Hematopoietic multipotent progenitor cell treated with erythropoietin and hydrocortisone succinate and interleukin-3 and kit ligand, for 6 days (in vitro differentiated cells): ENCODE results near the gene DDX56.

Experiments used
- DNase-seq: peaks from one replicate; pipeline ENCODE4 v3.0.0-alpha.2; 2015

DDX56 gene

DNA sequence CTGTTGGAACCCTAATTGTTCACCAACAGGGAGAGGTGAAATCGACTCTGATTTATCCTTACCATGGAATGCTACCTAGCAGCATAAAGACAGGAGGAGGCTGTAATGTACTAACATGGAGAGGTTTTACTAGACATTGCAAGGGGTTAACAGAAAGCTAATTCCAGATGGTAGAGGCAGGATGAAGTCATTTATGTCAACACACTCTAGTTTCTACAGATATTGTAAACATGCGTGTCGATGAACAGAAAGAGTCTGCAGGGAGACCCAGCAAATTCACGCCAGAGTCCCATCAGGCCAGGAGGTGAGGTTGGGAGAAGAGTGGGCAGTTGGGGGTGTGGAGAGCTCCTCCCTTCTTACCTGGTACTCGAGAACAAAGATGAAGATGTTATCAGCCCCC is 39.6 kb downstream of the DDX56 start:
- DNase-seq: no peak

DNA sequence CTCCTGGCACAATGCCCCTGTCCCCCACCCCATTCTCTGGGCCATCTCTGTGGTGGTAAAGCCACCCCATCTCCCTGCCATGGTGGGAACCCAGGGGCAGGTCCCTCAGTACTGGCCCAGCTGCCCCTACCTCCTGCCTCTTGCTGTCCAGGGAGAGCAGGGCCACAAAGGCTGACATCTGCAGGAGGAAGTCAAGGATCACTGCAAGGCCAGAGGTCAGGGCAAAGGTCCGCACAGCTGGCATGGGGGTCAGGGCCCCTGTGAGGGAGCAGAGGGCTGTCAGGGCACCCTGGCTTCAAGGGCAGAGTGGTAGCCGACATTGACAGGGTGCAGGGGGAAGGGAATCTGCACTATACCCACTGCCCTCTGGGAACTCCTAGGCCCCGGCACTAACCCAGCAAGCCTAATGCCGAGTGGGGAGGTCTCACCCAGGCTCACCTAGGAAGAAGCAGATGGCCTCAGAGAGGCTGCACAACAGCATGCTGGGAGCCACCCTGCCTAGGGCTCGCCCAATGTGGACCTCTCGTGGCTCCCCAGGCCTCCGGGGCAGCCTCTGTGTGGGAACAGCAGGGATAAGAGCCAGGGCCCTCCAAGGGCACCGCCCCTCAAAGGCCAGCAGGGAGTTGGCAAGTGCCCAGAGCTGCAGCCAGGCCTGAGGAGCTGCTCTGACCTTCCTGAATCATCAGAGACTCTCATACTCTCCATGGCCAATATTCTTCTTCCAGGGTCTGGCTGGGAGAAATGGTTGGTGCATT is 40.2 kb downstream of the DDX56 start:
- DNase-seq: no peak

DNA sequence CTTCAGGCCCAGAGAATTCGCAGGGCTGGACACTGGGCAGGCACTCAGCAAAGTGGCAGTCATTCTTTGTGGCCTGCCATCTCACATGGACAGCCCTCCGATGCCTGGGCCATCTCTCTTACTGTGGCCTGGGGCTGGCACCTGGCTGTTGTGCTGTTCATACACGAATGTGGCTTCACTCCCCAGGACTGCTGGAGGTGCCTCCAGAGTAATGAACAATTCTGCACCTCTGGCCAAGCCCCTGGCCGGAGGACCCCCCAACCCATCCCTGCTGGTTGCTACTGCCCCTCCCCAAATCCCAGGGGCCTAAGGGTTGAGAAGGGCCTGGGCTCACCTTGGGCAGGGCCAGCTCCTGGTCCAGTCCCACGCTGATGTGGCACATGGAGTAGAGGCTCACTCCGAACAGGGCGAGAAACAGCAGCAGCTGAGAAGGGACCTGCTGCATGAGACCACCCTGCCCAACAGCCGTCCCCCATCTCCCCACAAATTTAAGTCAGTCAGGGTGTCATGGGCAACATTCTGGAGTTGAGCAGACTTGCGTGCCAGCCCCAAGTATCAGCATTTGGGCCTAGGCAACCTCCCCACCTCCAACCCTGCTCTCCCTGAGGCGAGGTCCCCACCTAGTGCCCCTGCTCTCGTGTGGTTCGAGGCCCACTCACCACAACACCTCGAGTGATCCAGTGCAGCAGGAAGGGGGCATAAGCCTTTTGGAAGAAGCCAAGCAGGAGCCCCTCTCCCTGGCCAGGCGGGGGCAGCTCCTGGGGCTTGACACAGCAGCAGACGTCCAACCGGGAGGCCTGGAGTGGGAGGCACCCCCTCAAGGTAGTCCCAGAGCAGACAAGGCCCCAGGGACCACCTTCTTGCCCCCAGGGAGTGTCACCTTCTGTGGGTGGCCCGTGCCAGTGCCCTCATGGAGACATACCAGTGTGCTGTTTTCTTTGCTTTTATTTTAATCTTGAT is 42.0 kb downstream of the DDX56 start:
- DNase-seq: no peak

DNA sequence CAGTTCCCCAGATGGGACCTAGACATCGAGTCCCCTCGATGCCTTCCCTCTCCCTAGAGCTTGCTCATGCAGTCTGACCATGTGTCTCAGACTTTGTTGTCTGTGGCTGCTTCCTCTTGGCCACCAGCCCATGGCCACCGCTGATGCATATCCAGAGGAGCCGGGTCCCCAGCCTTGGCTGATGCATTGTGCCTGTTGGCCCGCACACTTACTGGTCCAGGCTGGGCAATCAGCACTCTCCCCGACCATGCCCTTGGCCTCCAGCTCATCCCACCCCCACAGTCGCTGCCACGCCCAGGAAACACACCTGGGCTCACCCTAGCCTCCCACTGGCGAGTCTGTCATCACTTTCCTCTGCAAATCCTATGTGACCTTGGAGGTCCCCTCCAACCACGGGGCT is 42.7 kb downstream of the DDX56 start:
- DNase-seq: no peak

DNA sequence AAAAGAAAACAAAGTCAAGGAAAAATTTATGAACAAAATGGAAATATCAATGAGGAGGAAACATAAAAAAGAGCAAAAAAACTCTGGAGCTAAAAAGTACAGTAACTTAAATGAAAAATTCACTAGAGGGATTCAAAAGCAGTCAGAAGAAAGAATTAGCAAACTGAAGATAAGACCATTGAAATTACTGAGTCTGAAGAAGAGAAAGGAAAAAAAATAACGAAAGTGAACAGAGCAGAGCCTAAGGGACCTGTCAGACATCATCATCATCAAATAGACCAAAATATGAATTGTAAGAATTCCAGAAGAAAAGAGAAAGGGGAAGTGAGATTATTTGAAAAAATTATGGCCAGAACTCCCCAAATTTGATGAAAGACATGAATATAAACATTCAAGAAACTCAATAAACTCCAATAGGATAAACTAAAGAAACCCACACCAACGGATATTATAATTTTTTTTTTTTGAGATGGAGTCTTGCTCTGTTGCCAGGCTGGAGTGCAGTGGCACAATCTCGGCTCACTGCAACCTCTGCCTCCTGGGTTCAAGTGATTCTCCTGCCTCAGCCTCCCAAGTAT is 48.8 kb downstream of the DDX56 start:
- DNase-seq: no peak

DNA sequence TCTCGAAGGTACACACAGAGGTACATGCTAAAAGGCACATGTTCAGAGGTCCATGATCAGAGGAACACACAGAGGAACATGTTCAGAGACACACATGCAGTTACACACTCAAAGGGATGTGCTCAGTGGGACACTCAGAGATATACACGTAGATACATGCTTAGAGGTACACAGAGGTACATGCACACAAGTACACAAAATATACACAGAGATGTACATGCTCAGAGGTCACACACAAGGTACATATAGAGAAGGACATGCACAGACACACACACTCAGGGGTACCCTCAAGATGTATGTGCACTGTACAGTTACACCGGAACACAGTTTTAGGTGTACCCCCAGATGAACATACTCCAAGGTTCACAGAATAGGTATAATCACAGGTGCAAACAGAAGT is 51.4 kb downstream of the DDX56 start:
- DNase-seq: no peak

DNA sequence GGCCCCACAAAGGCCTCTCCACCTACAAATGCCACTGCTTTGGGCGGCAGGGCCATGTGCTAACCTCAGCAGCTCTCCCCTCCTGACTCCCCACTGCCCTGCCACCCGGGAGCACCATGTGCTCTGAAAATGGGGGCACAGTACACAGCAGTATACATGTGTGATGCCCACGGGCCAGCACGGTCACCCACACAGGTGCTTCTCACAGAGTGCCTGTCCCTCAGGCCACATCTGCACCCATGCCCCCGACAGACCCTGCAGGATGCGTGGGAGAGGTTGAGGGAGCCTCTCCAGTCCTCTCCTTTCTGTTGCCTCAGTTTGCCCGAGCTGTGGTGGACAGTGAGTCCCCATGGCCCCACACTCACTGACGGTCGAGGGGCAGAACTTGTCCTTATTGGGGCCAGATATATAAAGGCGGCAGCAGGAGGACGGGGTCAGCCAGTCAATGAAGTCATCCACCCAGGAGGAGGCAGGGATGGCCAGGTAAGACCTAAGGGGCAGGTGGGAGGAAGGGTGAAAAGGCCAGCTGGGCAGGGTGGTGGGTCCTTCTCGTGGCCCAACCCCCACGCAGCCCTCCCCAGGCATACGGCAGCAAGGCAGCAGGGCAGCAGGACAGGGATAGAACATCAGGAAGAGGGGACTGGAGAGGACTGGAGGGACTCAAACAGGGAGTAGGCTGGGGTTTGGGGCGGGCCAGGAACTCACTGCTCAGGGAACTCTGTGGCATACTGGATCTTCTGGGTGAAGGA is 52.2 kb downstream of the DDX56 start:
- no peak for DNase-seq

DNA sequence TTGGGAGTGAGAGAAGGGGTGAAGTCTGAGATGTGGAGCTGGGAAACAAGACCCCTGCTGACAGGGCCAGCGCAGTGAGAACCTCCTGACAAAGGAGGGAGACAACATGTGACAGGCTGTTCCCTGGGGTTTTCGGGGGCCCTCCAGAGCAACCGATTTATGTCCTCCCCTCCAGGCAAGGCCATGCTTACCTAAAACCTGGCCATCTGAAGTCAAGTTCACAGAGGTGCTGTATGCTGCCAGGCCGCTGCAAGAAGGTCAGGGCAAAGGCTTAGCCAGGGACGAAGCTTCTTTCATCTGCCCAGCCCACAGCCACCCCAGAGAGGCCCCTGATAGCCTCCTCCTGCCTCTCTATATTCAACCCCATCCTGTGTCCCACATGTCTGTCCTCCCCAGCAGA is 53.1 kb downstream of the DDX56 start:
- DNase-seq: no peak

DNA sequence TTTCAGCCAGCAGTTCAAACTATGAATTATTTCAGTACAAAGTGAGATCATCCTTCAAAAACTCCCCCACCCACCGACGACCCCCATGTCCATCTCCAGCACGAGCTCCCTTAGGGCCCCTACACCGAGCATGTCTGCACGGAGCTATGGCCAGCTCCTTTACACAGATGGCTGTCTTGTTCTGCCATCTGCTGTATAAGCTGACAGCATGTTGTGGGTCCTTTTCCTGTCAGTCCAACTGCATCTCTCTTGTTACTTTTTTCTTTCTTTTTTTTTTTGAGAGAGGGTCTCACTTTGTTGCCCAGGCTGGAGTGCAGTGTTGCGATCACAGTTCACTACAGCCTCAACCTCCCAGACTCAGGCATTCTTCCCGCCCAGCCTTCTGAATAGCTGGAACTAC is 54.2 kb downstream of the DDX56 start:
- no peak for DNase-seq

DNA sequence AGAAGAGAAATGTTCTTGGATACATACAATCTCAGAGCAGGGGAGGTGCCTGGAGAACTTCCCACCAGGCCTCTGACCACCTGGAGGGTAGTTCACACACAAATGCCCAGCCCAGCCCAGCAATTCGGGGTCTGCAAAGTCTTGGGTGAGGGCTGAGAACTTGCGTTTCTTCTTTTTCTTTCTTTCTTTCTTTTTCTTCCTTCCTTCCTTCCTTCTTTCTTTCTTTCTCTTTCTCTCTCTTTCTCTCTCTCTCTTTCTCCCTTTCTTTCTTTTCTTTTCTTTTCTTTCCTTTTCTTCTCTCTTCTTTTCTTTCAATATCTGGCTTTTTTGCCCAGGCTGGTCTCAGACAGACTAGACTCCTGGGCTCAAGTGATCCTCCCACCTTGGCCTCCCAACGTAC is 54.9 kb downstream of the DDX56 start:
- no peak for DNase-seq

DNA sequence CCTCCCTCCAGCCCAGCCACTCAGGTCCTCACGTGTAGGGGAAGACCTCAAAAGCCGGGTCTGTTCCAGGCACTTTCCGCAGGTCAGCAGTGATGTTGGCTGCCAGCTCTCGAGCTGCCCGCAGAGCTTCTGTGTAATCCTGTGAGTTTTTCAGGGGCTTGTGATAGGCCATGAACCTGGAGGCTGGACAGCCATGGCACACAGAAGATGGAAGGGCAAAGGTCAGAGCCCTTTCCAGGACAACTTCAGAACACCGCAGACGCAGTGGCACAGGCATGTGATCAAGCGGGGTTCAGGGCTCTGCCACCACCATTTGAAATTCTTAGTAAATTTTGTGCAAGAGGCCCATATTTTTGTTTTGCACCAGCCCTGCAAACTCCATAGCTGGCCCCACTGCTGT is 56.5 kb downstream of the DDX56 start:
- DNase-seq: no peak
